ENCODE results near the gene ADAMTS7. TPM values are rescaled to one million over a fixed set of nuclear protein-coding genes. Genes with fewer than 3 reads are reported as not detected.
"Not testable (repeated sequence)": the region's sequence is repeated elsewhere in the genome, so short reads cannot be mapped to it uniquely, and the experiment has no call there.

Gene ADAMTS7
- total RNA-seq, 1 experiment from 2014 or later, result 1.1 TPM

GRCh38 chr15:78771020-78771419 is 40.2 kb downstream of the ADAMTS7 start:
- H3K9me3 ChIP-seq; H3K4me3 ChIP-seq (ENCODE audit: low read depth, low read length); H3K9me3 Mint-ChIP-seq (ENCODE audit: unreplicated experiment); DNase-seq; H3K27me3 Mint-ChIP-seq (ENCODE audit: insufficient read depth, unreplicated experiment); H3K4me1 Mint-ChIP-seq (ENCODE audit: low read depth, unreplicated experiment); H3K36me3 ChIP-seq (ENCODE audit: control insufficient read depth, insufficient read depth, low read length); H3K36me3 Mint-ChIP-seq (ENCODE audit: insufficient read depth, unreplicated experiment); POLR2A ChIA-PET; H3K4me1 ChIP-seq; BruUV-seq (replicated peaks); intact Hi-C loops (cut with micrococcal nuclease; ENCODE audit: unreplicated experiment); H3K27me3 ChIP-seq (replicated peaks; ENCODE audit: control insufficient read depth, insufficient read depth, low read length); H3K27ac Mint-ChIP-seq (ENCODE audit: unreplicated experiment); H3K4me3 Mint-ChIP-seq (ENCODE audit: unreplicated experiment): not testable (repeated sequence)
- CTCF ChIA-PET, result interaction anchor here (0.7 kb wide), 1 partner anchor 33 kb away, joined by 3 read pairs; no protein-coding TSS in a partner anchor

GRCh38 chr15:78769473-78770225 is 41.6 kb downstream of the ADAMTS7 start:
- H3K4me3 ChIP-seq (ENCODE audit: low read depth, low read length); H3K27ac Mint-ChIP-seq (ENCODE audit: unreplicated experiment); H3K4me3 Mint-ChIP-seq (ENCODE audit: unreplicated experiment); H3K4me1 ChIP-seq; H3K36me3 ChIP-seq (ENCODE audit: control insufficient read depth, insufficient read depth, low read length); POLR2A ChIA-PET; H3K9me3 ChIP-seq; intact Hi-C loops (cut with micrococcal nuclease; ENCODE audit: unreplicated experiment); H3K27me3 Mint-ChIP-seq (ENCODE audit: insufficient read depth, unreplicated experiment); H3K27me3 ChIP-seq (replicated peaks; ENCODE audit: control insufficient read depth, insufficient read depth, low read length); DNase-seq; H3K36me3 Mint-ChIP-seq (ENCODE audit: insufficient read depth, unreplicated experiment); CTCF ChIA-PET; H3K4me1 Mint-ChIP-seq (ENCODE audit: low read depth, unreplicated experiment); H3K9me3 Mint-ChIP-seq (ENCODE audit: unreplicated experiment); BruUV-seq (replicated peaks): not testable (repeated sequence)

GRCh38 chr15:78768531-78769408 is 42.5 kb downstream of the ADAMTS7 start:
- ChIA-PET POLR2A (no interaction called here), CTCF (no interaction called here)
- Mint-ChIP-seq H3K4me1 (ENCODE audit: low read depth, unreplicated experiment) (no peaks in the 10 kb centered on the region), H3K27ac (ENCODE audit: unreplicated experiment) (no peak overlapping the region), H3K4me3 (ENCODE audit: unreplicated experiment) (no peak overlapping the region), H3K36me3 (ENCODE audit: insufficient read depth, unreplicated experiment) (no peaks in the 10 kb centered on the region), H3K9me3 (ENCODE audit: unreplicated experiment) (no peaks in the 10 kb centered on the region), H3K27me3 (ENCODE audit: insufficient read depth, unreplicated experiment) (peaks cover 3% of the 10 kb centered on the region)
- H3K4me1 ChIP-seq, result no peaks in the 10 kb centered on the region
- no peak for DNase-seq
- TF ChIP-seq CTCF (IDR thresholded peaks at IDR 0.05; ENCODE audit: insufficient read depth in 1 of 2, low read depth in 1 of 2, low read length in 1 of 2, severe bottlenecking in 1 of 2, unreplicated experiment in 1 of 2), result no peak
- no peaks in the 10 kb centered on the region for H3K27me3 ChIP-seq (replicated peaks; ENCODE audit: control insufficient read depth, insufficient read depth, low read length)
- intact Hi-C loops (cut with micrococcal nuclease; ENCODE audit: unreplicated experiment), result no loop called here
- BruUV-seq (replicated peaks), result no TSS peak
- H3K36me3 ChIP-seq (ENCODE audit: control insufficient read depth, insufficient read depth, low read length), result no peaks in the 10 kb centered on the region
- no peak overlapping the region for H3K4me3 ChIP-seq (ENCODE audit: low read depth, low read length)
- no peaks in the 10 kb centered on the region for H3K9me3 ChIP-seq

- no TSS peak for BruUV-seq (replicated peaks)
- Histone ChIP-seq H3K4me1 (no peaks in the 10 kb centered on the region), H3K9me3 (no peaks in the 10 kb centered on the region), H3K27me3 (replicated peaks; ENCODE audit: control insufficient read depth, insufficient read depth, low read length) (no peaks in the 10 kb centered on the region), H3K4me3 (ENCODE audit: low read depth, low read length) (no peak overlapping the region), H3K36me3 (ENCODE audit: control insufficient read depth, insufficient read depth, low read length) (no peaks in the 10 kb centered on the region)
- H3K27me3 Mint-ChIP-seq (ENCODE audit: insufficient read depth, unreplicated experiment), result peaks cover 3% of the 10 kb centered on the region
- intact Hi-C loops (cut with micrococcal nuclease; ENCODE audit: unreplicated experiment), result no loop called here
- no peak for DNase-seq
- no peak overlapping the region for H3K4me3 Mint-ChIP-seq (ENCODE audit: unreplicated experiment)
- TF ChIP-seq CTCF (IDR thresholded peaks at IDR 0.05; ENCODE audit: insufficient read depth in 1 of 2, low read depth in 1 of 2, low read length in 1 of 2, severe bottlenecking in 1 of 2, unreplicated experiment in 1 of 2), result no peak
- POLR2A ChIA-PET, result no interaction called here
- no peaks in the 10 kb centered on the region for H3K4me1 Mint-ChIP-seq (ENCODE audit: low read depth, unreplicated experiment)
- CTCF ChIA-PET, result no interaction called here
- no peak overlapping the region for H3K27ac Mint-ChIP-seq (ENCODE audit: unreplicated experiment)
- H3K9me3 Mint-ChIP-seq (ENCODE audit: unreplicated experiment), result no peaks in the 10 kb centered on the region
- H3K36me3 Mint-ChIP-seq (ENCODE audit: insufficient read depth, unreplicated experiment), result no peaks in the 10 kb centered on the region
Observed at GRCh38 chr15:78768096-78768495, 43.2 kb downstream of the ADAMTS7 start.

Measured in Caco-2 (cell line).